GM12801 (cell line): Measurements from ENCODE around the gene PRMT2.

Experiments
- TF ChIP-seq, protein P1 (sequence below): IDR thresholded peaks from one replicate; pipeline ENCODE4 v1.5.1; 2011; ENCODE audit warnings: control low read depth; ENCODE audit not compliant: insufficient read length; ENCODE audit errors: extremely low read depth

The PRMT2 gene

DNA sequence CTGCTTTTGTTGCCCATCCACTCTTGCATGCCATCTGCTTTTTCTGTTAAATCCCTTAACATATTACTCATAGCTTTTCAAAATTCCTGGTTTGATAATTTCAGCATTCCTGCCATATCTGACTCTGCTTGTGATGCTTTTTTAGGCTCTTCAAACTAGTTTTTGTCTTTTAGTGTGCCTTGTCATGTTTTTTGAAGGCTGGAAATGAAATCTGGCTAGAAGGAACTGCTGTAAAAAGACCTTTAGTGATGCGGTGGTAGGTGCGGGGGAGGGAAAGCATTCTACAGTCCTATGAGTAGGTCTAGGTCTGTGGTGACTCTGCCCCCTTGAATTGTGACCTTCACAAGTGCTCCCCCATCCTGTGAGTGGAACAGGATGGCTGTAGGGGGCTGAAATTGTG lies 15.6 kb upstream of the PRMT2 start:
- TF ChIP-seq, protein P1, sequence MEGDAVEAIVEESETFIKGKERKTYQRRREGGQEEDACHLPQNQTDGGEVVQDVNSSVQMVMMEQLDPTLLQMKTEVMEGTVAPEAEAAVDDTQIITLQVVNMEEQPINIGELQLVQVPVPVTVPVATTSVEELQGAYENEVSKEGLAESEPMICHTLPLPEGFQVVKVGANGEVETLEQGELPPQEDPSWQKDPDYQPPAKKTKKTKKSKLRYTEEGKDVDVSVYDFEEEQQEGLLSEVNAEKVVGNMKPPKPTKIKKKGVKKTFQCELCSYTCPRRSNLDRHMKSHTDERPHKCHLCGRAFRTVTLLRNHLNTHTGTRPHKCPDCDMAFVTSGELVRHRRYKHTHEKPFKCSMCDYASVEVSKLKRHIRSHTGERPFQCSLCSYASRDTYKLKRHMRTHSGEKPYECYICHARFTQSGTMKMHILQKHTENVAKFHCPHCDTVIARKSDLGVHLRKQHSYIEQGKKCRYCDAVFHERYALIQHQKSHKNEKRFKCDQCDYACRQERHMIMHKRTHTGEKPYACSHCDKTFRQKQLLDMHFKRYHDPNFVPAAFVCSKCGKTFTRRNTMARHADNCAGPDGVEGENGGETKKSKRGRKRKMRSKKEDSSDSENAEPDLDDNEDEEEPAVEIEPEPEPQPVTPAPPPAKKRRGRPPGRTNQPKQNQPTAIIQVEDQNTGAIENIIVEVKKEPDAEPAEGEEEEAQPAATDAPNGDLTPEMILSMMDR: no peak

DNA sequence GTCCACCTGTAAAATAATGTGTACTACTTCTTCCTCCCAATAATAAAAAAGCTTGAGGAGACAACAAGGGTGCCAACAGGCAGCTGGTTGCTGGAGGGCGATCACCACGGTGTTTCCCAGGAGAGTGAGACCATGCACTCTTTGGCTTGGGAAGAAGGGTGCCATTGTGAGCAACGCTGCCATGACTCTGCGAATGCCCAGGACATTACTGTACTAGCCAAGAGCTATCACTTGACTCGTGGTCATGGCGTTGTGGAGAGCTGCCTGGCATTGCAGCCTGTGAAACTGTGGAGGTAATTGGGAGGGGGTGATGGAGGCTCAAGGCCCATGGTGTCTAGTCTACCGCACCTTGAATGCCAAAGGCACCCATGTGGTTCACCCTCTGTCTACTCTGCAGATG lies 14.6 kb upstream of the PRMT2 start:
- TF ChIP-seq, protein P1: no peak

DNA sequence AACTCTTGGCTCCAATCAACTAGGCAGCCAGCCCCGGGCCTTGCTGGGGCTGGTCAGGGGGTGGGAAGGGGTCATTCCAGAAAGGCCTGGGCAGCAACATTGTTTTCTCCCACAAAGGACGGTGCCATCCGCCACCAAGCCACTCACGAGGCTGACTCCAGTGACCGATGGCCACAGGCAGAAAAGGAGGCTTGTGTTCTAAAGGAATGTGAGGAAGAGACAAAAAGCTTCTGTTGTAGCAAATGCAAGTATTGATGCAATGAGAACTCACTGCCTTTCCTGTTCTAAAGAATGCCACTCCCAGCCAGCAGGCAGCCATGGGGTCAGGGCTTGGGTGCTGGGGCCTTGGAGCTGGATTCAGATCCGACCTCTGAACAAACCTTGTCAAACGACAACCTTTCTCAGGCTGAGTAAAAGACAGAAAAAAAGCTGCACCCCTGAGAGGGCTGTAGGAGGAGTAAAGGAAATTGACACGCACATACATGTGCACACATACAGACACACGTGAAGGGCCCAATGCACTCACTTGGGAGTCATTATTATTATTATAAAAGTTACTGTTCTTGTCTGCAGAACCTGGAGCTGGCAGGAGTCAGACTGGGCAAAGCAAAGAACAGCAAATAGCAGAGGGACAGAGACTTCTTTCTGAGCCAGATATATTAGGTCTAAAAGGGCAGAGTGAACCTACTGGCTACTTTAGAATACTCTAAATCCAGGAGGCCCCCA lies 13.9 kb upstream of the PRMT2 start:
- TF ChIP-seq, protein P1: no peak

DNA sequence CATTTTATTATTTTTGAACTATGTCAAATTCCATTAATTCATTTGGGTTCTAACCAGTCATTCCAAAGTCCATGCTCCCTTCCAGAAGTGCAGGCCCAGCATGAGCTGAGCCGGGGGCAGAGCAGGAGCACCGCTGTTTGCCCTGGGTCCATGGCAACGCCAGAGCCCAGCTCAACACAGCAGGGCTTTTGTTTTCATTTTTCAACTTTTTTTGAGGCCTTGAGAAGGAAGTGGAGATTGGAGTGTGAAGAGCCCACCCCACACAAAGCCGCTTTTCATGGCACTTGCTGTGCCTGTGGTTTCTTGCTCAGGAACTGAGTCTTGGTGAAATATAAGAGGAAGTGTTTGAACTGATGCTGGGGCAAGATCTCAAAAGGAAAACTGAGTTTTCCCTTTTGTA lies 13.2 kb upstream of the PRMT2 start:
- TF ChIP-seq, protein P1: no peak

DNA sequence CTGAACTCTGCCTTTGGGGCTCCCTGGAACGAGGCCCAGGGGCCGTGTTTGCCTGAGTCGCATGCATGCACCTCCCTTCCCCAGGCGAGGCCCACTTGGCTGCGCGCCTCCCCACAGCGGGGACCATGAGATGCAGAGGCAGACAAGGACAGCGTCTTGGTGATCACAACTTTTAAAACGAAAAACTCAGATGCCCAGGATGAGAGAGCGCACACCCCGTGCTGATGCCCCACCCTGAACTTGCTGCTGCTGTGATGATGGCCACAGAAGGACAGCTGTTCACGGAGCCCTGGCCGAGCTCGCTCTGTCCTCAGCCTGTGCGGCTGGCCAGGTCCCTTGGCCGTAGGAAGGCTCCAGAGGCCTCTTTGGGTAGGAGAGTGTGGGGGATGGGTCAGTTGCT lies 11.4 kb upstream of the PRMT2 start:
- TF ChIP-seq, protein P1: no peak

DNA sequence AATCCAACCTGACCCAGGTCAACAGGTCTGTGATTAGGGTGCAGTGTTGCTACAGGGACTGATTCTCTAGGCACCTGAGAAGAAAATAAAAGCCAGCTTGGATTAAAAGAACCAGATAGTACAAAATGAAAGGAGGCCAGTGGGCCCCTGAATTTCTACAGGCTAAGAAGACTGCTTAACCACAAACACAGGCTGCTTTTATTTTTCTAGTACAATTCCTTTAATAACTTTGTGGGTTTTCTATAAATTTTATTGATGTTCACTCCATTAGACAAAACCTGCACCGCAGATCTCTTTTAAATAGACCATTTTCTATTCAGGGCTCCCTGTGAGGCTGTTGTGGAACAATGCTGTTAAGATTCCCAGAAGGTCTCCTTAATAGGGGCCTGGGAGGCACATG lies 9.7 kb upstream of the PRMT2 start:
- TF ChIP-seq, protein P1: no peak

DNA sequence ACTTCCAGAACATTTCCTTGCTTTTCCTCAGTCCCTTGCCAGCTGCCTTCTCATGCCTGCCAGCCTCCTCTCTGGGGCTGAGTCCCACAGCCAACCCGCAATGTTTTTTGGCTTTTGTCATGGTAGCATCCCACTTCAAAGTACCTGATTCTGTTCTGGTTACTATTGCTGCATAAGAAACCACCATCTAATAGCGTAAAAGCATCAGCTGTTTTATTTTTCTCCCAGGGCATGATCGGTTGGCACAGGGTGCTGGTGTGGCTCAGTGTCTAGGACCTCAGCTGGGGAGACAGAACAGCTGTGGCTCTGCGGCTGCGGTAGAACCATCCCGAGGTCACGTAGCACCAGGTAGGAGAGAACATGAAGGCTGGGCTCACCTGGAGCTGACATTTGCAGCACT lies 8.9 kb upstream of the PRMT2 start:
- TF ChIP-seq, protein P1: no peak
